HCT116 (cell line): ENCODE measurements around the gene MBP.

Source experiments
- CTCF ChIP-seq, 3 experiments: fragments of 200-600 bp in 1 of 3; sonication (generic) in 1 of 3; IDR thresholded peaks in 2 of 3; conservative IDR thresholded peaks in 1 of 3; 2 replicates each; pipeline ENCODE4 v1.5.1; 2012 to 2017; ENCODE audit warnings: low read depth in 2 of 3, low read length in 2 of 3, antibody characterized with exemption in 1 of 3, borderline replicate concordance in 1 of 3, control low read depth in 1 of 3, mild to moderate bottlenecking in 1 of 3, mixed read lengths in 1 of 3, mixed run types in 1 of 3, moderate library complexity in 1 of 3; ENCODE audit not compliant: insufficient read depth in 1 of 3
- EZH2 ChIP-seq: fragments of 200-600 bp; sonication (generic); IDR thresholded peaks from 2 replicates; pipeline ENCODE4 v1.6.1; 2017; ENCODE audit warnings: antibody characterized with exemption, mixed run types
- POLR2A ChIP-seq: IDR thresholded peaks from 2 replicates; pipeline ENCODE4 v1.7.0; 2011; ENCODE audit warnings: borderline replicate concordance; ENCODE audit not compliant: insufficient read depth, insufficient read length; ENCODE audit errors: extremely low read depth
- POLR2AphosphoS5 ChIP-seq: IDR thresholded peaks from 2 replicates; pipeline ENCODE4 v1.6.1; 2011; ENCODE audit warnings: mild to moderate bottlenecking, low read depth, low read length, moderate library complexity
- RAD21 ChIP-seq: IDR thresholded peaks from 2 replicates; pipeline ENCODE4 v1.6.1; 2012; ENCODE audit warnings: low read depth, mild to moderate bottlenecking
- SIN3A ChIP-seq: IDR thresholded peaks from 2 replicates; pipeline ENCODE4 v1.6.1; 2012; ENCODE audit warnings: low read depth
- ZBTB33 ChIP-seq: IDR thresholded peaks from 2 replicates; pipeline ENCODE4 v1.6.1; 2011; ENCODE audit warnings: mild to moderate bottlenecking, low read length, moderate library complexity; ENCODE audit not compliant: insufficient replicate concordance; ENCODE audit errors: extremely low read depth
- TF ChIP-seq, protein P1 (sequence below): IDR thresholded peaks from 2 replicates; pipeline ENCODE4 v1.6.1; 2012

GRCh38 chr18:77031662-77032061 is 100.9 kb downstream of the MBP start:
- TF ChIP-seq CTCF (IDR thresholded peaks at IDR 0.05 in 2 of 3, conservative IDR thresholded peaks at IDR 0.05 in 1 of 3; ENCODE audit: borderline replicate concordance in 1 of 3, insufficient read depth in 1 of 3, low read depth in 2 of 3, low read length in 2 of 3) (no peak), SIN3A (no peak), POLR2A (no peak), ZBTB33 (no peak), RAD21 (no peak), POLR2AphosphoS5 (no peak), EZH2 (no peak)
- TF ChIP-seq, protein P1, sequence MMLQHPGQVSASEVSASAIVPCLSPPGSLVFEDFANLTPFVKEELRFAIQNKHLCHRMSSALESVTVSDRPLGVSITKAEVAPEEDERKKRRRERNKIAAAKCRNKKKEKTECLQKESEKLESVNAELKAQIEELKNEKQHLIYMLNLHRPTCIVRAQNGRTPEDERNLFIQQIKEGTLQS: no peak
